Fibroblast of lung (primary cell): Measurements from ENCODE around the gene GTF3C6.

ENCODE experiments used
- EZH2 ChIP-seq: IDR thresholded peaks from 2 replicates; pipeline ENCODE4 v1.5.1; 2012; ENCODE audit warnings: low read length, control low read depth, mild to moderate bottlenecking; ENCODE audit errors: missing control alignments
- TF ChIP-seq, protein P1 (sequence below), 2 donors: IDR thresholded peaks in 1 of 2; conservative IDR thresholded peaks in 1 of 2; 1 replicate in 1 of 2; 2 replicates in 1 of 2; pipeline ENCODE4 v1.5.1; 2011 to 2012; ENCODE audit warnings: low read length in 2 of 2, control low read depth in 1 of 2, inconsistent platforms in 1 of 2, low read depth in 1 of 2, mild to moderate bottlenecking in 1 of 2

DNA sequence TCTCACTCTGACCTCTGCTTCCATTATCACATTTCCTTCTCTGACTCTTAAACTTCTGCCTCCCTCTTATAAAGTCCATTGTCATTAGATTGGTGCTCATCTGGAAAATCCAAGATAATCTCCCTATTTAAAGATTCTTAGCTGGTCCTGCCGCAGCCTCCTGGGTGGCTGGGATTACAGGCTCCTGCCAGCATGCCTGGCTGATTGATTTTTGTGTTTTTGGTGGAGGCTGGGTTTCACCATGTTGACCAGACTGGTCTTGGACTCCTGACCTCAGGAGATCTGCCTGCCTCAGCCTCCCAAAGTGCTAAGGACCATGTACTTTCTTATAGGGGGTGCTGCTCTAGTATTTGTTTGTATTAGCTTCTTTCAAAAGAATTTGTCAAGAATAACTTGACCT, 18.1 kb downstream of the GTF3C6 start:
- TF ChIP-seq, protein P1, sequence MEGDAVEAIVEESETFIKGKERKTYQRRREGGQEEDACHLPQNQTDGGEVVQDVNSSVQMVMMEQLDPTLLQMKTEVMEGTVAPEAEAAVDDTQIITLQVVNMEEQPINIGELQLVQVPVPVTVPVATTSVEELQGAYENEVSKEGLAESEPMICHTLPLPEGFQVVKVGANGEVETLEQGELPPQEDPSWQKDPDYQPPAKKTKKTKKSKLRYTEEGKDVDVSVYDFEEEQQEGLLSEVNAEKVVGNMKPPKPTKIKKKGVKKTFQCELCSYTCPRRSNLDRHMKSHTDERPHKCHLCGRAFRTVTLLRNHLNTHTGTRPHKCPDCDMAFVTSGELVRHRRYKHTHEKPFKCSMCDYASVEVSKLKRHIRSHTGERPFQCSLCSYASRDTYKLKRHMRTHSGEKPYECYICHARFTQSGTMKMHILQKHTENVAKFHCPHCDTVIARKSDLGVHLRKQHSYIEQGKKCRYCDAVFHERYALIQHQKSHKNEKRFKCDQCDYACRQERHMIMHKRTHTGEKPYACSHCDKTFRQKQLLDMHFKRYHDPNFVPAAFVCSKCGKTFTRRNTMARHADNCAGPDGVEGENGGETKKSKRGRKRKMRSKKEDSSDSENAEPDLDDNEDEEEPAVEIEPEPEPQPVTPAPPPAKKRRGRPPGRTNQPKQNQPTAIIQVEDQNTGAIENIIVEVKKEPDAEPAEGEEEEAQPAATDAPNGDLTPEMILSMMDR (conservative IDR thresholded peaks at IDR 0.05 in 1 of 2, IDR thresholded peaks at IDR 0.05 in 1 of 2; ENCODE audit: low read depth in 1 of 2, low read length in 2 of 2): no peak
- TF ChIP-seq EZH2: no peak
